Omental fat pad (tissue), 4 donors: ENCODE measurements around the gene KCNF1. TPM values are rescaled to one million over a fixed set of nuclear protein-coding genes. Genes with fewer than 3 reads are reported as not detected.

Experiments
- ATAC-seq: fragments of 150-250 bp; one replicate; pipeline ENCODE4 v1.9.1; 2016; ENCODE audit warnings: mild to moderate bottlenecking, moderate library complexity; ENCODE audit not compliant: low FRiP score
- DNase-seq: peaks from one replicate; pipeline ENCODE4 v3.0.0-alpha.2; 2019; ENCODE audit warnings: low spot score
- total RNA-seq, 4 donors: library from RNA; depleted of rRNA; stranded (reverse); fragments of >200 nt; gene quantifications; one replicate each; pipeline ENCODE4 v1.1.0, GENCODE V29; 2016
- TF ChIP-seq, protein P1 (sequence below), 3 donors: fragments of 450-650 bp; IDR thresholded peaks; one replicate each; pipeline ENCODE4 v1.5.1; 2016 to 2017; ENCODE audit warnings: antibody characterized with exemption in 3 of 3, mild to moderate bottlenecking in 3 of 3, moderate library complexity in 2 of 3

The KCNF1 gene
- total RNA-seq, 4 donors from 2014 or later, result 0.79 TPM; not detected in 3

DNA sequence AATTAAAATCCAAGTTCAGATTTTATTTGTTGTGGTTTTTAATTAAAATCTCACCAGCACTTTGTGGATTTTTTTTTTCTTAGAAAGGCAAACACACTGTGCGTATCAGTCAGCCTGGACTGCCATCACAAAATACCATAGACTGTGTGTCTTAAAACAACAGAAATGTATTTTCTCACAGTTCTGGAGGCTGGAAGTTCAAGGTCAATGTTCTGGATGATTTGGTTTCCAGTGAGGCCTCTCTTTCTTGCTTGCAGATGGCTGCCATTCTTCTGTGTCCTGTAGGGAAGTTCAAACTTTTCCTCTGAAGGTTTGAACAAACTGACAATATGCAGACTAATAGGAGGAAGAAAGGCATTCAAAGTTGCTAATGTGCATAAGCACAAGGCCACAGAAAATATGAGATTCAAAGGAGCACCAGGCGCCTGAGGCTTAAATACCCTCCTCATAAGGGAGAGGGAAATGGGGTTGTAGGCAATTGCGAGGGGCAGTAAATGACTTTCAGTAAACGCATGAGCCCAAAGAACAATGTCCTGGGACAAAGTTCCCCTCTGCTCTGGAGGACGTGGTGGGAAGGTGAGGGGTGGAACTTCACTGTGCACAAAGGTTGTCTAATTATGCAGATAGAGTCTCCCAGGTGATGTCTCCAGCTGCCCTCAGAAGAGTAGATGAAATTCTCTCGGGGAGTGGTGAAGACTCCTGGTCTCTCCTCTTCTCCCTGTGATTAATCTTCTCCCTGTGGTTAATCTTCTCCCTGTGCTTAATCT lies 26.5 kb upstream of the KCNF1 start:
- ATAC-seq (no peak), DNase-seq (no peak)

DNA sequence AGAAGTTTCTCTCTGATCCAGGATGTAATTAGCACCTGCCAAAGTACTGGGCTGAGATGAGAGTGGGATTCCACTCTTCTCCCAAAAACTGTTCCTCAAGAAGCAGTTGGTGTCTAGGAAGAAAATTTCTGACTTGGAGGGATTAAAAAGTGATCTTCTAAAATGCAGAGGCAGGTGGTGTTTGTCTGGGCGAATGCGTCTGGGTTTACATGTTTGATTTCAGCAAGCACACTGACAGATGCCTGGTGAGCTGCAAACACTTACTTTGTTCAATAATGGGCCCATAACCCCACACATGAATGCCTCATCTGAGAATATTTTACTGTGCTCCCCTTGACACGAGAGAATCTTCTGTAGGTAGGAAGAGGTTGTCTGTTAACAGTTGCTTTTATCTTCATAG lies 24.3 kb upstream of the KCNF1 start:
- no peak for ATAC-seq
- TF ChIP-seq, protein P1, sequence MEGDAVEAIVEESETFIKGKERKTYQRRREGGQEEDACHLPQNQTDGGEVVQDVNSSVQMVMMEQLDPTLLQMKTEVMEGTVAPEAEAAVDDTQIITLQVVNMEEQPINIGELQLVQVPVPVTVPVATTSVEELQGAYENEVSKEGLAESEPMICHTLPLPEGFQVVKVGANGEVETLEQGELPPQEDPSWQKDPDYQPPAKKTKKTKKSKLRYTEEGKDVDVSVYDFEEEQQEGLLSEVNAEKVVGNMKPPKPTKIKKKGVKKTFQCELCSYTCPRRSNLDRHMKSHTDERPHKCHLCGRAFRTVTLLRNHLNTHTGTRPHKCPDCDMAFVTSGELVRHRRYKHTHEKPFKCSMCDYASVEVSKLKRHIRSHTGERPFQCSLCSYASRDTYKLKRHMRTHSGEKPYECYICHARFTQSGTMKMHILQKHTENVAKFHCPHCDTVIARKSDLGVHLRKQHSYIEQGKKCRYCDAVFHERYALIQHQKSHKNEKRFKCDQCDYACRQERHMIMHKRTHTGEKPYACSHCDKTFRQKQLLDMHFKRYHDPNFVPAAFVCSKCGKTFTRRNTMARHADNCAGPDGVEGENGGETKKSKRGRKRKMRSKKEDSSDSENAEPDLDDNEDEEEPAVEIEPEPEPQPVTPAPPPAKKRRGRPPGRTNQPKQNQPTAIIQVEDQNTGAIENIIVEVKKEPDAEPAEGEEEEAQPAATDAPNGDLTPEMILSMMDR (IDR thresholded peaks at IDR 0.05), result no peak
- no peak for DNase-seq

More for the DNA sequence above, 26.5 kb upstream of the KCNF1 start:
- TF ChIP-seq, protein P1 (IDR thresholded peaks at IDR 0.05), result no peak

DNA sequence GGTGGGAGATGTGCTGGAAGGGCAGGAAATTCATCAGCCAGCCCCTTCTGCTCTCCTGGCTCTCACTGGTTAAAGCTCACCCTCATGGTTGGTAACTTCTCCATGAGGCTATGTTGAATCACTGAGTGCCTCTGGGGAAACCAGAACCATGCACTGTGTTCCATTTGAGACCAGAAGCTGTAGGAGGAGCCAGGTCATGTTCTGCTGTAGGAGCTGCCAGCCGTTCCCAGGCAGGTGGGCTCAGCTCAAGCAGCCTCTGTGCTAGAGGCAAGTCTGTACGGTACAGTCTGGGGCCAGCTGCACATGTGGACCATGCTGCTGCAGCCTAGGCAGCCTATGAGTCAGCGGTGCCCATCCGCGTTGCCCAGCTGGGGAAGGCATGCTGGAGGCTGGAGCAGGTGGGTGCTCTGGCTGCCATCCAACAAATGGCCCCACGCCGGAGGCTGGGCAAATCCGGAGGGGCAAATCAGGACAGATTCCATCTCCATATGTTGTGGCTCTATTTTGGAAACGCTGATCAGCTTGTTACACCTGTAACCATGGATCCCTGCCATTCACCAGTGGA lies 22.0 kb upstream of the KCNF1 start:
- no peak for ATAC-seq
- DNase-seq, result no peak
- TF ChIP-seq, protein P1 (IDR thresholded peaks at IDR 0.05), result no peak

DNA sequence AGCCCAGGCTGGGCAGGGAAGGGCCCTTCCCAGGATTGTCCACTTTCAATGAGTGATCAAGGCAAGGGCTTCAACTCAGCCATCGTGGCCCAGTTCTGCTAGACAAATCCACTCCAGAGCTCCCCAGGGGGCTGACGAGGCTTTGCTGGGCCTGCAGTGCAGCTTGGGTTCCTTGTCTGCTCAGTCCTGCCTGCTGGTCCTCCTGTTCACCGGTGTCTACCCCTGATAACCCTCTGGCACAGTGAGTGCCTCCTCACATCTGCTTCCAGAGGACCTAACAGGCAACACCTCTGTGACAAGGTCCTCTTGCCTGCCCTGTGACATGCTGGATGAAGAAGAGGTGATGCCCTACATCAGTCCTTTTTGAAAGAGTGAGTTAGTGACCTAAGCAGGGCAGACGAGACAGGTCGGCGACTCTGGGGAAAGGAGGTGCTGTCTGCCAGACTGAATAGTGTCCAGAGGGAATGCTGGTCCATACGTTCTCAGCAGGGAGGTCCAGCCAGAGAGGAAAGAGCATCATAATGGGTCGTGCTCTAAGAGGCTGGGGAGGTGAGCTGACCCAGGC lies 20.9 kb upstream of the KCNF1 start:
- DNase-seq (no peak), ATAC-seq (no peak)
- TF ChIP-seq, protein P1 (IDR thresholded peaks at IDR 0.05), result no peak

DNA sequence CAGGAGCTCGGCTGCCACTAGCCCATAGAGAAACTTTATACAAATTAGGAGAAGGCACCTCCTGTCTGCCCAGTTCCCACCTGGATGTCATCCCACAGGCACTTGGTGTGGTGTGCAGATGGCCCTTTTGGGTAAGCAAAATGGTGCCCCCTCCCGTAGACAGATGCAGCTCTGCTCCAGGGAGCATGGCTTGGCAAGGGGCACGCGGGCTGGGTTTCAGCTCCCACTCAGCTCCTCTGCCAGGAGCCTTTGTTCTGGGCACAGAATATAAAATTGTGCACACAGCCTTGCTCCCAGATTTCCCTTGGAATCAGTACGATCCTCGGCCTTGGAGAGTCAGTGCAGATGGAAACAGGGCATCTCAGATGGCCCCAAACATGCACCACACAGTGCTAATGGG lies 20.3 kb upstream of the KCNF1 start:
- DNase-seq, result no peak
- ATAC-seq, result no peak
- TF ChIP-seq, protein P1 (IDR thresholded peaks at IDR 0.05), result no peak

DNA sequence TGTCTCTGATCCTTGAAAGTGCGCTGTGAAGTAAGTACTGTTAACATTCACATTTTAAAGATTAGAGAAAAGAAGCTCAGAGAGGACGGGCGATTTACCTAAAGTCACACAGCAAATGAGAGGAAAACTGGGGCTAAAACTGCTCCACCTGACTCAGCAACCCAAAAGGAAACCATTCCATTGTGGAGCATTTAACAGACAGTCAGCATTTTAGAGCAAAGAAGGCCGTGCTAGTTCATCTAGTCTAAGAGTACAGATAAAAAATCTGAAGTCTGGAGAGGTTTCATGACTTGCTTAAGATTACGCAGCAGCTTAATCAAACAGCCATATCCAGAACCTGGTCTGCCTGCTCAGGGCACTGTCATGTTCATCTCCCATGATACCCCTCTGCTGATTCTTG lies 19.9 kb upstream of the KCNF1 start:
- TF ChIP-seq, protein P1 (IDR thresholded peaks at IDR 0.05), result no peak
- ATAC-seq (no peak), DNase-seq (no peak)
